NCI-H128 (cell line): ENCODE measurements around the gene PHLDB3.
"Not testable (repeated sequence)": the region's sequence is repeated elsewhere in the genome, so short reads cannot be mapped to it uniquely, and the experiment has no call there.

ENCODE experiments used
- DNase-seq: peaks from one replicate; lab custom pipeline; 2025; ENCODE audit not compliant: unreplicated experiment; lab: John Stamatoyannopoulos, UW

Gene PHLDB3

DNA sequence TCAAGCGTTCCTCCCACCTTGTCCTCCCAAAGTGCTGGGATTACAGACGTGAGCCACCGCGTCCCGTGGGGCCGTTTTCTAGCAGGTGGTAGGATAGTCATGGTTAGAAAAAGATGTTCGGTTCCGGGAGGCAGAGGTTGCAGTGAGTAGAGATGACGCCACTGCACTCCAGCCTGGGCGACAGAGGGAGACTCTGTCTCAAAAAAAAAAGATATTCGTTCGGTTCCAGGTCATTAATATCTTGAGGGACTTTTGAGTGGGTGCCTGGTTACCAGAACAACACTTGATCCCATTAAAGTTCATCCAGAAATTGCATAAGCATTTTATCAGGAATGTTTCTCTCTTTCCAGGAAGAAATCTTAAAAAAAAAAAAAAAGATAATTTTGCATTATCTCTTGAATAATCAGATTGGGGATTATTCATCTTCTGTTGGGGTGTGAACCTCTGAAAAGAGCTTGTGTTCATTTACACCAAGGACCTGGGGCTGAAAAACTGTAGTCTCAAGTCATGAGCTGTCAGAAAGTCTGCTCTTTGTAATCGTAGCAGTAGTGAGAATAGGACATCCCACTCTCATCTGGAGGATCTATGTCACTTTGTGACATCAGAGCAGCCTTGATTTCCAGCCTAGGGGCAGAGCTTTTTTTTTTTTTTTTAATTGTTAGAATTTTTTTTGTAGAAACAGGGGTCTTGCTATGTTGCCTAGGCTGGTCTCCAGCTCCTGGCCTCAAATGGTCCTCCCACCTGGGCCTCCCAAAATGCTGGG is 23.5 kb upstream of the PHLDB3 start:
- DNase-seq = peak; percentile 39

DNA sequence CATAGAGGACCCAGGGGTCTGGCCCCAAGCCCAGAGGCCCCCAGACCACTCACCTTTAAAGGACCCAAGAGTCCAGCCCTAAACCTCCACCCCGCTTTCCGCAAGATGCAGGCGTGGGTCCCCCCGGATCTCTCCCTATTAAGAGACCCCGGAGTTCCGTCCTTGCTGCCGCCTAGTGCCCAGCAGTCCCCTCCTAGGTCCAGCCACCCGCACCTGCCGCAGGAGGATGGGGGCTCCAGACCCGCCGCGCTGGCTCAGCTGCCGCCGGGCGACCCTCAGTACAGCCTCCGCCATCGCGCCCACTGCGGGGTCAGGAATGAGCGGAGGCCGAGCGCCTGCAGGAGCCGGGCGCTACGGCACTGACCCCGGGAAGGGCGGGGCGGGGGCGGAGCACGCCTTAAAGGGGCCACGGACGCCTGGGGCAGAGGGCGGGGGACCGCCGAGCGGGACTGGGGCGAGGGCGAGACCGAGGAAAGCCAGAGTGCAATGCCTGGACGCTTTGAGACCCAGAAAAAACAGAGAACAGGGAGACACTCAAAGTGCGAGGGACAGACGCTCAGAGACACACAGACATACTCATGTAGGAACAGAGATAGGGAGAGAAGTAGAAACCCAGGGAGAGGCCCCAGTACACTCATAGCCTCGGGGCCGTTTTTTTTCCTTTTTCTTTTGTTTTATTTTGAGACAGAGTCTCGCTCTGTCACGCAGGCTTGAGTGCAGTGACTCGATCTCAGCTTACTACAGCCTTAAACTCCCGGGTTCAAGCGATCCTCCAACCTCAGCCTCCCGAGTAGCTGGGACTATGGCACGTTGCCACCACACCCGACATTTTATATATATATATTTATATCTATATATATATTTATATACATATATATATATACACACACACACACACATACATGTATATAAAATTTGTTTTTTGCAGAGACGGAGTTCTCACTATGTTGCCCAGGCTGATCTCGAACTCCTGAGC is 22.6 kb upstream of the PHLDB3 start, which contains the start of gene ETHE1:
Gene ETHE1 (minus strand): TSS at position 318 of the 976 bp plus-strand sequence. CDS start 24 bp downstream, at position 294.
- DNase-seq = no peak

DNA sequence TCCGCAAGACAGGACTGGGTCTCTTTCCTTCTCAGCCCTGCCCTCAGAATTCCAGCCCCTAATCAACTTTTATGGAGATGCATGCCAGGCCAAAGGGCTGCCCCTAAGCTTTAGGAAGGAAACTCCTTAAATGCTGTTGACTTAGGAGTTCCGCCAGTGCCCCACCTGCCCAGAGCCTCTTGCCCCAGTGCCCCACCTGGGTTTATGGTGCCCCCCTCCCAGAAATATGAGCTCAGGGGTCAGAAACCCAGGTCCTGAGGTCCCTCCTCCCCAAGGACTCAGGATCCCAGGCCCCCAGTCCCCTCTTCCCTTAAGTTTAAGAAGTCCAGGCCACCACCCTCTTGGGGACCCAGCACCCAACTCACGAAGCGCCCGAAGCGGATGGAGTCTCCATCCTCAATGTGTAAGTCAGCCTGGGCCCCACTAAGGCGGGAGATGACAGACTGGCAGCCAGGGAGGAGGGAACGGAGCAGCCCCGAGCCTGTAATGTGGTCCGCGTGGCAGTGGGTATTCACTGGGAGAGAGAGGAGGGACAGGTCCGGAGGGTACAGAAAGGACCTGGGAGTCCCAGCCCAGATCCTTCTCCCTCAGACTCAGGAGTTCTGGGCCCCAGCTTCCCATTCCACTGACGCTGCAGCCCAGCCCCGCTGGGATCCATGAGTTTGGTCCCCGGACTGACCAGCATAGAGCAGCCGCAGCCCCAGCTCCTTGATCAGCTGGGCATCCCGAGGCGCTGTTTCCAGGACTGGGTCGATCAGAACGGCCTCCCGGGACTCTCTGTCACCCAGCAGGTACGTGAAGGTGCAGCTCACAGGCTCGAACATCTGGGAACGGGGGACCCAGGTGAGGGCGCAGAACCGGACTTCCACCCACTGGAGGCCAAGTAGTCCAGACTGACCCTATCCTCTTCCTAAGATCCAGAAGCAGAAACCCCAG is 21.6 kb upstream of the PHLDB3 start:
- no peak for DNase-seq

DNA sequence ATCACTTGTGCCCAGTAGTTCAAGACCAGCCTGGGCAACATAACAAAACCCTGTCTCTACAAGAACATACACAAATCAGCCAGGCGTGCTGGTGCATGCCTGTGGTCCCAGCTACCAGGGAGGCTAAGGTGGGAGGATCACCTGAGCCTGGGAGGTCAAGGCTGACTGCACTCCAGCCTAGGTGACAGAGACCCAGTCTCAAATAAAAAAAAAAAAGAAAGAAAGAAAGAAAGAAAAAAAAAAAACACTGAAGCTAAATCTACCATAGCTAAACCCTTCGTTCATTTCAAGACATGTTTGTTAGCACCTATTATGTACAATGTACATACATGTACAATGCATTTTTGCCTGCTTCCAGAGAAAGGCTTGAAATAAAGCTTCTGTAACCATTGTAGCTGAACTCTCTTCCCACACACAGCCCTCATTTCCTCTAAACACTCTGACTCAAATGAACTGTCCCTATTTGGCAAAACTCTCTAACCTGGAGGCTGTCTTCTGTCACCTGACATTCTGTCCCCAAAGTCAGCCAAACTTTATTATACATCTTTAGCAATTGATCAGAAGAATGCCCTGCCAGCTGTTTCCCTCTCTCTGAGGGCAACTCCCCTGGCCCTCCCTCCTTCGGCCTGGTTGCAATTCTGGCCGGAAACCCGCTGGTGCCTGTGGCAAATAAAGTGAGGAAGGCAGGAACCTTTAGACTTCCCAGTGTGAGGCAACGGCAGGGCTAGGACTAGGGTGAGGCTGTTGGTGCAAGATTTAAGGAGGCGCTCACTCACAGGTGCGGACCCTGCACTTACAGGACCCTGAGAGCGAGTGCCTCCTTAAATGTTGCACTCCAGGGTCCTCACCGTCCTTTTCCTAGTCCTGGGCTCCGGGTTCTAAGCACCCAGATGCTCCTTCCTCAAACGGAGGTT is 20.6 kb upstream of the PHLDB3 start:
- DNase-seq = no peak

DNA sequence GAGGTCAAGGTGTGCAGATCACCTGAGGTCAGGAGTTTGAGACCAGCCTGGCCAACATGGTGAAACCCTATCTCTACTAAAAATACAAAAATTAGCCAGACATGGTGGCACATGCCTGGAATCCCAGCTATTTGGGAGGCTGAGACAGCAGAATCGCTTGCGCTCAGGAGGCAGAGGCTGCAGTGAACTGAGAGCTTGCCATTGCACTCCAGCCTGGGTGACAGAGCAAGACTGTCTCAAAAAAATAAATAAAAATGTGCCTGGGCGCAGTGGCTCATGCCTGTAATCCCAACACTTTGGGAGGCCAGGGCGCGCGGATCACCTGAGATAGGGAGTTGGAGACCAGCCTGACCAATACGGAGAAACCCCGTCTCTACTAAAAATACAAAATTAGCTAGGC is 19.1 kb upstream of the PHLDB3 start:
- DNase-seq = not testable (repeated sequence)

DNA sequence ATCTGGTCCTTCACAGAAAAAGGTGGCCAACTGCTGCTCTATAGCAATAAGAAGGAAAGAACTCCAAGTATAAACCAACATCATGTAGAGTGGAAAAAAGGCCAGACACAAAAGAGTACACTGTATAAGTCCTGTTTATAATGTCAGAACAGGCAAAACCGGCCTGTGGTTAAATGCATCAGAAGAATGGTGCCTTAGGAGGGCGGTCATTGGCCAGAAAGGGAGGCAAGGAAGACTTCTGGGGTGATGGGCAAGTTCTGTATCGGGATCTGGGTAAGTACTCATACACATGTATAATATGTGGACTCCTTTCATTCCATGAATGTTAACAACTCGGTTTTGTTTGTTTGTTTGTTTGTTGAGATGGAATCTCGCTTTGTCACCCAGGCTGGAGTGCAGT is 18.4 kb upstream of the PHLDB3 start:
- no peak for DNase-seq

DNA sequence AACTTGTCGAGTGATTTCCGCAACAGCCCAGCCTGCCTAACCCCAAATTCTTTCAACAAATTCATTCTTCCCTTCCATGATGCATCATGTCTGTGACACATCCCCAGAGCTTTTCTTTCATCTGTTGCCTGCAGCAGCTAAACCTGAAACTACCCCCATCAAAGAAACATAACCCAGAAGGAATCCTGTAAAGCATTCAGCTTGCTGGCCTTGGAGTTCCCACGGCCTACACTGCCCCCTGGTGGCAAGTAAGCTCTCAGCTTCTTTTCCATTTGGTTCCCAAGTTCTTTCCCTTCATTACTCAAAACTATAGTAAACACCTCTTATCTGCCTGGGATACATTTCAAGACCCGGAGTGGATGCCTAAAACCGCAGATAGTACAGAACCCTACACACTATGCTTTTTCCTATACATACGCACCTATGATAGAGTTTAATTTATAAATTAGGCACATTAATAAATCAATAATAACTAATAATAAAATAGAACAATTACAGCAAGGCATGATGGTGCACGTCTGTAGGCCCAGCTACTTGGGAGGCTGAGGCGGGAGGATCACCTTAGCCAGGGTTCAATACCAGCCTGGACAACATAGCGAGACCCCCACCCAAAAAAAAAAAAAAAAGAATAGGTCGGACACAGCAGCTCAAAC is 15.0 kb upstream of the PHLDB3 start:
- peak; percentile 49 for DNase-seq

DNA sequence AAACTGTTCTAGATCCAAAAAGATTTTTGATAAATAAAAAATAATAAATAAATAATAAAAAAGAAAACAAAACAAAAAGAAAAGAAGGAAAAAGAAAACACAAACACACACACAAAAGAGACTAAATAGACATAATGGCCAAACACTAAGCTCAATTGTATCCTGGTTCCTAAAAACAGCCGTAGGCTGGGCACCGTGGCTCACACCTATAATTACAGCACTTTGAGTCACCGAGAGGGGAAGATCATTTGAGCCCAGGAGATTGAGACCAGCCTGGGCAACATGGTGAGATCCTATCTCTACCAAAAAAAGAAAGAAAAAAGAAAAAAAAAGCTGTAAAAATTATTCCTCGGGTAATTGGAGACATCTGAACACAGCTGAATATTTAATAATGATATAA is 13.5 kb upstream of the PHLDB3 start:
- DNase-seq = no peak

DNA sequence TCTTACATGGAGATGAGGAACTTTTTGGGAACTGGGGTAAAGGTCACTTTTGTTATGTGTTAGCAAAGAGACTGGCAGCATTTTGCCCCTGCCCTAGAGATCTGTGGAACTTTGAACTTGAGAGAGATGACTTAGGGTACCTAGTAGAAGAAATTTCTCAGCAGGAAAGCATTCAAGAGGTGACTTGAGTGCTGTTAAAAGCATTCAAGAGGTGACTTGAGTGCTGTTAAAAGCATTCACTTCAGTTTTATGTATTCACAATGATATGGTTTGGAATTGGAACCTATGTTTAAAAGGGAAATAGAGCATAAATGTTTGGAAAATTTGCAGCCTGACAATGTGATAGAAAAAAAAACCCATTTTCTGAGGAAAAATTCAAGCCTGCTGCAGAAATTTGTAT is 7.9 kb upstream of the PHLDB3 start:
- DNase-seq = not testable (repeated sequence)

DNA sequence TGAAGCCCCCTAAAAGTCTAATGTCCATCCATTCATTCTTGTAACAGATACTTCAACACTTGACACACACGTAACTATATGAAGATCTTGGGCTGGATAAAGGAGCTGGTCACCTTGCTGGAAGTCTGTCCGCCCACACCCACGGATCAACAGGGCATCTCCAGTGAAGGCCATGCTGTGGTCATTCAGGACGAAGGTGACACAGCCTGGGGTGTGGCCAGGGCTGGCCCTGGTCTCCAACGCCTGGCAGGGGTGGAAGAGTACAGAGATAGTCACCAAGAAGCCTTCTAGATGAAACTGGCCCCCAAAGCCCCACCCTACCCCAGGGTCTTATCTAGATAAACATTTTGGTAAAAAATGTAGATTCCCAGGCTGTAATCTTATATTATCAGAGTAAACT is 6.8 kb upstream of the PHLDB3 start:
- DNase-seq = no peak

DNA sequence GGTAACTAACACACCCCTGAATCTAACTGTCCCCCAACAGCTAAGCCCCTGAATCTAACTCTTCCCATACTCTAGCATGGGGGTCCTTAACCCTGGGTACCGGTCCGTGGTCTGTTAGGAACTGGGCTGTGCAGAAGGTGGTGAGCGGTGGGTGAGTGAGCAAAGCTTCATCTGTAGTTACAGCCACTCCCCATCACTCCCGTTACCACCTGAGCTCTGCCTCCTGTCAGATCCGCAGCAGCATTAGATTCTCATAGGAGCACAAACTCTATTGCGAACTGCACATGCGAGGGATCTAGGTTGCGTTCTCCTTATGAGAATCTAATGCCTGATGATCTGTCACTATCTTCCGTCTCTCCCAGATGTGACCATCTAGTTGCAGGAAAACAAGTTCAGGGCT is 6.2 kb upstream of the PHLDB3 start:
- DNase-seq = no peak

DNA sequence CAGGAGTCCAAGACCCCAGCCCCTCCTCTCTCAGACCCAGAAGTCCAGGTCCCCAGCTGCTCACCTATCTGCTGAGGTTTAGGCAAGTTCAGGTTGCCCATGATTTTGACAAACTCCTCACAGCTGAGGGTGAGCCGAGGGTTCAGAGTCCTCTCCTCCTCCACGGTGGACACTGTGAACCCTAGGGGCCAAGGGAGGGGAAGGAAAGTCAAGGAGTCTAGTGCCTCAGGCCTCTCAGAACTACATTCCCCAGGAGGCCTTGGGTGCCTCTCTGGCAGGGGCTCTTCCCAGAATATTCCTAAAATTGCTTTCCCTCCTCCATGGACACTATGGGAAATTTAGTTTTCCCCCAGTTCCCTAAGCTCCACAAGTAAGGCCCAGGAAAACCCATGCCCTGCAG is 3.3 kb upstream of the PHLDB3 start:
- DNase-seq = no peak

DNA sequence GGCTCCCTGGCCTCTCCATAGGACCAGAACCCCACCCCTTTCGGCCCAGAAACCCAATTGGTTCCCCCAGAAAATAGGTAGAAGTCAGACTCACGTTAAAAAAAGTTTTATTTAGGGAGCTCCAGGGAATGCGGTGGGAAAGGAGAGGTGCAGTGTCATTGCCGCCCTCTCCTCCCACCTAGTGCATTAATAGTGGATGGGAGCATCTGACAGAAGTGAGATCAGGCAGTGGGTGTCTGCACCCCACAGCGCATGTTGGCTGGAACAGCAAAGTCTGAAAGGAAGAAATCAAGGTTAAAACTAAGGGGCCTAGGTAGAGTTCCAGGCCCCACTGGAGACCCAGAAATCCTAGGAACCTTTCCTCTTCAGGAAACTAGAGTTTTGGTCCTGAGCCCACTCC is 2.1 kb upstream of the PHLDB3 start:
- DNase-seq = no peak

DNA sequence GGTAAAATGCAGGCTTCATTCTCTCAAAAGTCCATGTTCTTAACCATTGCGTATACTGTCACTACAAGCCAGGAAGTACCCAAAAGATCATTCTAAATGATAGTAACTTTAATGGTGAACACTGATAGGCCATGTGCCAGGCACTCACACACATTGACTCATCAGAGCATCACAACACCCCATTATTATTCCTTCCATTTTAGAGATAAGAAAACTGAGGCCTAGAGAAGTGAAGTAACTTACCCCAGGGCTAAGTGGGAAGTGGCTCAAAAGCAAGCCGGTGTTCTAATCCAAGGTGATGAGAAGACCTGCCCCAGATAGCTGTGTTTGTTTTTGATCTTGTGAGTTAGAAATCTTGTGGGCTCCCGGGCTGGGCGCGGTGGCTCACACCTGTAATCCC is 1.4 kb upstream of the PHLDB3 start:
- no peak for DNase-seq

DNA sequence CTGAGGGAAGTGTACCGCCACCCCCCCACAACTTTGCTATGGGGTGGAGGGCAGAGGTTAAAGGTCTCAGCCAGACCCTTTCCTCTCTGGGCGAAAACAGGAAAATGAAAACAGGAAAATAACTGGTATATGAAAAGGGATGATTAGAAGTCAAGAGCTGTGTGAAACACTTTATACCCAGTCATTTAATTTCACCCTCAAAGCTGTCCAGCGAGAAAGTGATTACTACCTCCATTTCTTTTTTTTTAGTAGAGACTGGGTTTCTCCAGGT is 575 bp upstream of the PHLDB3 start:
- no peak for DNase-seq

DNA sequence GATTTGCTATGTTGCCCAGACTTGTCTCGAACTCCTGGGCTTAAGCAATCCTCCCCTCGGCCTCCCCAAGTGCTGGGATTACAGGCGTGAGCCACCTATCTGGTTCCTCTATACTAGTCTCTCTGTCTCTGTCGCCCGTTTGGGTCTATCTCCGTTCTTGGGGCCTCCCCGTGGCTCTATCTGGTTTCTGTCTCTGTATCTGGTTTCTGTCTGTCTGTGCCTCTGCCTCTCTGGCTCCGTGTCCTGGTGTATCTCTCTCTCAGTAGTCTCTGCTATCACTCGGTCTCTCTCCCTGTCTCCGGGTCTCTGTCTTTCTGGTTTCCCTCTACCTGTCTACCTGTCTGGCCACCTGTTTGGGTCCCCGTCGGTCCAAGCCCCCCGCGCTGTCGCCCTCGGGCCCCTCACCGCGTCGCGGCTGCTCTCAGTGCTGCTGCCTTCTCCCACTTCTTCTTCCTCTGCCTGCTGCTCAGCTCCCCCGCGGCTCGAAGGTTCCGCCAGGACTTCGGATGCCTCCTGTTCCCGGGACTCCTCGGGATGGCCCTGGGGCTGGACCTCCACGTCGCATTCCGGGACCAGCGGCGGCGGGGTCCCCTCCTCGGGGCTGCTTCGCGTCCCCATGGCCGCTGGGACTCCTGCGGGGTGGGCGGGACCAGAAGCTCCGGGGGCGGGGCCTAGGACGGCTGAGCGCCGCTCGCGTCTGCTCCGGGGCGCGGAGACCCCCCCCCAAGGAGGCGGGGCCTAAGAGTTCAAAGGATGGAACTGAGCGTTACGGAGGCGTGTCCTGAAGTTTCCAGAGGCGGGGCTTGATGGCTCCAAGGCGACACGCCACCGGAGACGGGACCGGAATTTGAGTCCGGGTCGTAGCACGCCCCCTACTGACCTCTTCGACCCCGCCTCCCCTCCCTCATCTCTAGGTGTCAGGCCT is 783 bp downstream of the PHLDB3 start:
- peak; percentile 62 for DNase-seq

DNA sequence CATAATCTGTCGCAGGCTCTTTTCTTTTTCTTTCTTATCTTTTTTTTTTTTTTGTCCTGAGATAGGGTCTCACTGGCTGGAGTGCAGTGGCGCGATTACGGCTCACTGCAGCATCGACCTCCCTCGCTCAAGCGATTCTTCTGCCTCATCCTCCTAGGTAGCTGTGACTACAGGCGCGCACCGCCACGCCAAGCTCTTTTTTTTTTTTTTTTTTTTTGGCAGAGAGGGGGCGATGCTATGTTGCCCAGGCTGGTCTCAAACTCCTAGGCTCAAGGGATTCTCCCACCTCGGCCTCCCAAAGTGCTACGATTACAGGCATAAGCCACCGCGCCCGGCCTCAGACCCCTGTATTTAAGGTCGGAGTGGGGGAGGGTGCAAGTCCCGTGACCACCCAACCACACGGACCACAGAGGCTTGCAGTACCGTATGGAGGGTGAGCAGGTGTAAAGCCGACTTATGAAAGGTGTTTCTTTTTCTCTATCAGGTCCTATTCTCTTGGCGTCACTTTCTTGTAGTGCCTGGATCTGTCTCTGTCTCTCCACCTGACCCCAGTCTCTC is 2.0 kb downstream of the PHLDB3 start:
- DNase-seq = no peak
